ENCODE data around the gene ARHGAP25. TPM values are rescaled to one million over a fixed set of nuclear protein-coding genes. Genes with fewer than 3 reads are reported as not detected.

Gene ARHGAP25
- total and polyA plus RNA-seq, 4 donors: 17.1 to 43.0 (median 22.6) TPM

DNA sequence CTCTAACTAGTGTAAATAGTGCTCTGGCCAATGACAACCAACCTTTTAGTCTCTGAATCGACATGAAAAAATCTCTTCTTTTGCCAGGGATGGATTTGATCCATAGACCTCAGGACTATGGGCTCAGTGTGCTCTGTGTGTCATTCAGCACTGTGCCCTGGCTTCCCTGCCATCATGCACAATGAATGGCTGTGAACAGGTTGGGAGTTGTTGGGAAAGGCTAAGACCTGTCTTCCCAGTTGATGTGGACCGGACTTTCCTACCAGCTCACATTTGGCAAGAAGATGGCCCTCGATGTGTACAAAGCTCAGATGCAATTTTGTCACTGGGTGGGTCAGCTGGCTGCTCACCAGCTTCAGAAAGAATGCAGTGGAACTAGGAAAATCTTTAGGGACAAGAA, 26.0 kb upstream of the ARHGAP25 start:
- ATAC-seq (ENCODE audit: insufficient read depth, low FRiP score) (no peak), DNase-seq (no peak)
- H3K9ac ChIP-seq (ENCODE audit: insufficient read depth in 1 of 2, low read length in 2 of 2): no peak overlapping the region
- H3K27ac ChIP-seq (ENCODE audit: low read depth in 1 of 2, low read length in 1 of 2): no peak overlapping the region
- TF ChIP-seq, protein P1, sequence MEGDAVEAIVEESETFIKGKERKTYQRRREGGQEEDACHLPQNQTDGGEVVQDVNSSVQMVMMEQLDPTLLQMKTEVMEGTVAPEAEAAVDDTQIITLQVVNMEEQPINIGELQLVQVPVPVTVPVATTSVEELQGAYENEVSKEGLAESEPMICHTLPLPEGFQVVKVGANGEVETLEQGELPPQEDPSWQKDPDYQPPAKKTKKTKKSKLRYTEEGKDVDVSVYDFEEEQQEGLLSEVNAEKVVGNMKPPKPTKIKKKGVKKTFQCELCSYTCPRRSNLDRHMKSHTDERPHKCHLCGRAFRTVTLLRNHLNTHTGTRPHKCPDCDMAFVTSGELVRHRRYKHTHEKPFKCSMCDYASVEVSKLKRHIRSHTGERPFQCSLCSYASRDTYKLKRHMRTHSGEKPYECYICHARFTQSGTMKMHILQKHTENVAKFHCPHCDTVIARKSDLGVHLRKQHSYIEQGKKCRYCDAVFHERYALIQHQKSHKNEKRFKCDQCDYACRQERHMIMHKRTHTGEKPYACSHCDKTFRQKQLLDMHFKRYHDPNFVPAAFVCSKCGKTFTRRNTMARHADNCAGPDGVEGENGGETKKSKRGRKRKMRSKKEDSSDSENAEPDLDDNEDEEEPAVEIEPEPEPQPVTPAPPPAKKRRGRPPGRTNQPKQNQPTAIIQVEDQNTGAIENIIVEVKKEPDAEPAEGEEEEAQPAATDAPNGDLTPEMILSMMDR (IDR thresholded peaks at IDR 0.05; ENCODE audit: control extremely low read depth, extremely low read depth): no peak
- H3K27me3 ChIP-seq (ENCODE audit: control insufficient read depth in 3 of 3, insufficient read depth in 3 of 3, low read length in 2 of 3): no peaks in the 10 kb centered on the region
- no peaks in the 10 kb centered on the region for H3K36me3 ChIP-seq (ENCODE audit: control insufficient read depth in 4 of 4, insufficient read depth in 4 of 4, low read length in 4 of 4)
- no peaks in the 10 kb centered on the region for H3K9me3 ChIP-seq (ENCODE audit: control insufficient read depth in 4 of 4, insufficient read depth in 3 of 4, low read length in 3 of 4)
- 70 to 85% methylated on average over 3 of the region's 3 CpGs for WGBS, 2 donors
- no peak overlapping the region for H3K4me3 ChIP-seq
- peaks cover 0 to 2% (median 0%) of the 10 kb centered on the region in 5 donors for H3K4me1 ChIP-seq (ENCODE audit: control insufficient read depth in 5 of 5, insufficient read depth in 5 of 5, low read length in 5 of 5)

GRCh38 chr2:68709421-68709911, 25.1 kb upstream of the ARHGAP25 start:
- TF ChIP-seq, protein P1 (IDR thresholded peaks at IDR 0.05; ENCODE audit: control extremely low read depth, extremely low read depth): peak; percentile 41
- H3K4me1 ChIP-seq (ENCODE audit: control insufficient read depth in 5 of 5, insufficient read depth in 5 of 5, low read length in 5 of 5): peaks cover 0 to 2% (median 0%) of the 10 kb centered on the region in 5 donors
- no peak overlapping the region for H3K27ac ChIP-seq (ENCODE audit: low read depth in 1 of 2, low read length in 1 of 2)
- no peak overlapping the region for H3K4me3 ChIP-seq
- no peaks in the 10 kb centered on the region for H3K27me3 ChIP-seq (ENCODE audit: control insufficient read depth in 3 of 3, insufficient read depth in 3 of 3, low read length in 2 of 3)
- 7 to 13% methylated on average over 5 of the region's 5 CpGs for WGBS, 2 donors
- no peaks in the 10 kb centered on the region for H3K9me3 ChIP-seq (ENCODE audit: control insufficient read depth in 4 of 4, insufficient read depth in 3 of 4, low read length in 3 of 4)
- DNase-seq: peak in 2 of 3 donors; percentile 58 to 64
- no peak for ATAC-seq (ENCODE audit: insufficient read depth, low FRiP score)
- no peaks in the 10 kb centered on the region for H3K36me3 ChIP-seq (ENCODE audit: control insufficient read depth in 4 of 4, insufficient read depth in 4 of 4, low read length in 4 of 4)
- H3K9ac ChIP-seq (ENCODE audit: insufficient read depth in 1 of 2, low read length in 2 of 2): no peak overlapping the region

GRCh38 chr2:68710336-68710735, 24.3 kb upstream of the ARHGAP25 start:
- H3K9me3 ChIP-seq (ENCODE audit: control insufficient read depth in 4 of 4, insufficient read depth in 3 of 4, low read length in 3 of 4): no peaks in the 10 kb centered on the region
- WGBS, 2 donors: 91 to 100% methylated on average over 1 of the region's 1 CpG
- TF ChIP-seq, protein P1 (IDR thresholded peaks at IDR 0.05; ENCODE audit: control extremely low read depth, extremely low read depth): no peak
- H3K36me3 ChIP-seq (ENCODE audit: control insufficient read depth in 4 of 4, insufficient read depth in 4 of 4, low read length in 4 of 4): no peaks in the 10 kb centered on the region
- H3K9ac ChIP-seq (ENCODE audit: insufficient read depth in 1 of 2, low read length in 2 of 2): no peak overlapping the region
- H3K4me1 ChIP-seq (ENCODE audit: control insufficient read depth in 5 of 5, insufficient read depth in 5 of 5, low read length in 5 of 5): peaks cover 0 to 2% (median 0%) of the 10 kb centered on the region in 5 donors
- ATAC-seq (ENCODE audit: insufficient read depth, low FRiP score): no peak
- DNase-seq: no peak
- no peaks in the 10 kb centered on the region for H3K27me3 ChIP-seq (ENCODE audit: control insufficient read depth in 3 of 3, insufficient read depth in 3 of 3, low read length in 2 of 3)
- no peak overlapping the region for H3K4me3 ChIP-seq
- no peak overlapping the region for H3K27ac ChIP-seq (ENCODE audit: low read depth in 1 of 2, low read length in 1 of 2)

GRCh38 chr2:68710756-68711155, 23.9 kb upstream of the ARHGAP25 start:
- Histone ChIP-seq H3K9me3 (ENCODE audit: control insufficient read depth in 4 of 4, insufficient read depth in 3 of 4, low read length in 3 of 4) (no peaks in the 10 kb centered on the region), H3K36me3 (ENCODE audit: control insufficient read depth in 4 of 4, insufficient read depth in 4 of 4, low read length in 4 of 4) (no peaks in the 10 kb centered on the region), H3K27ac (ENCODE audit: low read depth in 1 of 2, low read length in 1 of 2) (no peak overlapping the region), H3K4me3 (no peak overlapping the region), H3K4me1 (ENCODE audit: control insufficient read depth in 5 of 5, insufficient read depth in 5 of 5, low read length in 5 of 5) (peaks cover 0 to 2% (median 0%) of the 10 kb centered on the region in 5 donors), H3K27me3 (ENCODE audit: control insufficient read depth in 3 of 3, insufficient read depth in 3 of 3, low read length in 2 of 3) (no peaks in the 10 kb centered on the region), H3K9ac (ENCODE audit: insufficient read depth in 1 of 2, low read length in 2 of 2) (no peak overlapping the region)
- DNase-seq: no peak
- ATAC-seq (ENCODE audit: insufficient read depth, low FRiP score): no peak
- TF ChIP-seq, protein P1 (IDR thresholded peaks at IDR 0.05; ENCODE audit: control extremely low read depth, extremely low read depth): no peak
- WGBS, 2 donors: 86 to 88% methylated on average over 1 of the region's 1 CpG

Measured in lung (tissue), 12 donors.